HG03060 (cell line): ENCODE measurements around the gene CCNQ.

Experiments used
- ATAC-seq: cut with Tn5 transposase; IDR thresholded peaks from one replicate; pipeline ENCODE4 v1.9.1; 2021; ENCODE audit warnings: low read depth, moderate number of reproducible peaks; ENCODE audit not compliant: unreplicated experiment

Gene CCNQ

DNA sequence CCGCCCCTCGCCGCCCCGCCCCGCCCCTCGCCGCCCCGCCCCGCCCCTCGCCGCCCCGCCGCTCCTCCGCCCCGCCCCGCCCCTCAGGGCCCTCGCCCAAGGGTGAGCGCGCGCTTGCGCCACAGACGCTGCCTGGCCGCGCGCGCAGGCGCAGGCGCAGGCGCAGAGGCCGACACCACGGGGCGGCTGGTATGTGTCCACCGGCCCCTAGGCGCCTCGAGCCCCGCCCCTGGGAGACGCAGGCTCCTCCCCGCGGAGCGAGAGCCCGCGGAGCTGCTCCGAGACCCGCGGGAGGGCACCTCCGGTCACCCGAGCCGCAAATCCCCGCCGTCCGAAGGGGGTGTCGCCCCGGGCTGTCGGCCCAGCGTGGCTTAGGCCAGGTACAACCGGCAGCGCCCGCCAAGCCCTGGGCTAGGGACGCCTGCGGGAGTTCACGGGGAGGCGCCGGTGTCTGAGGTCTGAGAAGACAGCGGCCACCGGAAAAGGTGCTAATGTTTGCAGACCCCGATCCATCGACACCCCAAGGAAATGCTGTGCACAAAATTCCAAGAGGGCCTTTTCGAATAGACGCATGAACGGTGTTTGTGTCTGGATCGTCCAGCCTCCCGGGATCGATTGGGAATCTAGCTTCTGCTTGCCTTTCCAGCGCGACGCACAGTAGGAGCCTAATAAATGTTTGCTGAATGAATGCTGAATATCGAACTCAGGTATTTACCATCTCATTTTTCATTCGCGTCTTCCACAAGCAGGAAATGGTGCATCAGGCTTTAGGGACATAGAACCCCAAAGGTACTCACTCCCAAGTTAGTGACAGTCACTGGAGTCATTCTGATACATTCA is 473 bp upstream of the CCNQ start:
- ATAC-seq, result no peak

DNA sequence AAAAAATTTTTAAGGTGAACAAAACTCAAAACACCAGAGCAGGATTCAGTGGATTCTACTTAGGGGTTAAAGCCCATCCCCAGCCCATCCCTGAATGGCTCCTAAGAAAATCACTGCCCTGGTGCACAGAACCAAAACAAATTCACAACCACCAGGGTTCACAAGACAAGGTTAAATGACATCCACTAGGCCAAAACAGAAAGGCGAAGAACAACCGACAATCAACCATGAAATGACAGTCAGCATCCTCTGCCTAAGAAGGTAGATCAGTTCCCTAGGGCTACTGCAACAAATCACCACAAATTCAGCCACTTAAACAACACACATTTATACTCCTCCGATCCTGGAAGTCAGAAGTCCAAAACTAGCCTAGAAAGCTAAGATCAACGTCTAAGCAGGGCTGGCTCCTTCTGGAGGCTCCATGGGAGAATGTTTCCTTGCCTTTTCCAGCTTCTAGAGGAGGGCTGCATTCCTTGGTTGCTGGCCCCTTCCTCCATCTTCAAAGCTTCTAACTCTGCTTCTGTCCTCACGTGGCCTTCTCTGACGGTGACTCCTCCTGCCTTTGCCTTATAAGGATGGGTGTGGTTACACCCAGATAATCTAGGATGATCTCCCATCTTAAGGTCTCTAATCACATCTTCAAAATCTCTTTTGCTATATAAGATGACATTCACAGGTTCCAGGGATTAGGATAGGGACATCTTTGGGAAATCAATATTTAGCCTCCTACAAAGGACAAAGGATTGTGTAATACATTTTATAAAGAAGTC is 1.8 kb downstream of the CCNQ start:
- no peak for ATAC-seq

DNA sequence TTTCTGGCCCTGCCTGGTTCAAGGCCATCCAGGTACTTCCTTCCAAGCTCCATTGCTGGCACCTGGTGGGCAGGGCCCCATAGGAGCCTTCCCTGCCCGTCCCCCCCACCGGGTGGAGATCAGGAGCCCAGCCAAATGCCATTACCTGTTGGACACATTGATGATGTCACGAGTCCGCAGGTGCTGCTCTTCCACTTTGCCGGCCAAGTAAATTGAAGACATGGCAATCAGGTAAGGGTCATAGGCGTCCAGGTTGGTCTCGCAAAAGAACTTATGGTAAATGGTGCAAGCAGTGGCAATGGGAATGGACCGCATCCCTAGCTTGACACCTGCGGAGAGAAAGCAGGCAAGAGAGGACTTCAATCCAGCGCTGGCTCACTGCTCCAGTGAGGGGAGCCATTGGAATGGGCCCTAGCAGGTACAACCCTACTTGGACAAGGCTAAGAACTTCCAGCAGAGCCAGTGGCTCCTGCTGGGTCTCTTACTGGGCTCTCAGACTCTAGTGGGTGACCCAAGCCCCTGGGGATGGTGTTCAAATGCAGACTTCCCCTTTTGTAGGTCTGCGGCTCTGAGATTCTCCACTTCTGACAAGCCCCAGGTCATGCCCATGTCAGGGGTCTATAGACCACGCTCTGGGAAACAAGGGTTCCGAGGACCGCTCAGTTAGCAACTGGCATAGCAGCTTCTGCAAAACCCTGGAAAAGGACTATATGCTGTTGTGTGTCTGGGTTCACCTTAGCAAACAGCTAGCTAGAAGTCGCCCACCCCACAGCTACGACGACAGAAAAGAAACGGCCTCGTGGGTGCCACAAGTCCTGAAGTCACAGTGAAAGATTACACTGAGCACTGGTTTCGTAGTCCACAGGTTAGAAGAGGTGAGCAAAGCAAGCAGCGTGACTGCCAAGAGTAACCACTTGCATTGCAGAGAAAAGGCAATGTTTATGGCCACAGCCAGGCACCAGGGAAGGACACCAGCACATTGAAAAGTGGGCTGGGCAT is 2.8 kb downstream of the CCNQ start:
- no peak for ATAC-seq

DNA sequence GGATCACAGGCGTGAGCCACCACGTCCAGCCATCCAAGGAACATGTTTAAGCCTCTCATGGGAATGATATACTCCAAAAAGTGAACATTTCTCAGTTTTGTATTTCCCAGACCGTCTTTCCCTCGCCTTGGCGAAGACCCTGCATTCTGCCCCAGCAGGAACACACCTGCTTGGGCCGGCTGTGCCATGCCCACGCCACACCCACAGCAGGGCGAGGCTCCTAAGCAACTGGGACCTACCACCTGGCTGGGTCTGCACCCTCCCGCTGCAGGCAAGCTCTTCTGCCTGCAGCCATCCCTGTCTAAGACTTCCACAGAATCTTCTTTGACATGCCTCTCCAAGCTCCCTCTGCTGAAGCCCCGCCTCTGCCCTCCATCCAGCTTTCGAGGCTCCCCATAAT is 3.6 kb downstream of the CCNQ start:
- no peak for ATAC-seq

DNA sequence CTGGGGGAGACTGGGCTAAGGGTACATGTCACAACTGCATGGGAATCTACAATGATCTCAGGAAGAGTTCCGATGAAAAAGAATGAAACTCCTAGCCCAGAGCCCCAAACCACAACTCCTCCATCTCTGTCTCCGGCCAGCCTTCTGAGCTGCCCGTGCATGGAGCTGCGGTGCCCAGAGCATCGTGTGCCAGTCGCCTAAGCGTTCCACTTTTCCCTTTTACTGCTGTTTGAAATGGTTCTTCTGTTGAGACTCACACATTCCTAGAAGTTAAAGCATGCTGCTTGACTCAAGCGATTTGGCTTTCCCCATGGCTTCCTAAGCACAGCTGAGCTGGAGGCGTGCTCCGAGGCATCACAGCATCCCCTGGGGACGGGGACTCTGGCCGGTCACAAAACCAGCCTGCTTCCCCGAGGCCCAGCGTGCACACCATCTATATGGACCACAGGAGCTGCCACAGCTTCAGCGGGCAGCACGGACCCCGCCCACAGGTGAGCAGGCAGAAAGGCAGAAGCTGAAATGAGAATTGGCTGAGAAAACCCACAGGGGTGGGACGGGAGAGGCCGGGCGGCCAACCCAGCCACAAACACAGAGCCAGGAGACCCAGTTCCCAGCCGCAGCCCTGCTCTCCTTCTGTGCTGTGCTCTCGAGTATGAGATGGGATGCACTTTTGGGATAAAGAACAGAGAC is 5.0 kb downstream of the CCNQ start:
- no peak for ATAC-seq

DNA sequence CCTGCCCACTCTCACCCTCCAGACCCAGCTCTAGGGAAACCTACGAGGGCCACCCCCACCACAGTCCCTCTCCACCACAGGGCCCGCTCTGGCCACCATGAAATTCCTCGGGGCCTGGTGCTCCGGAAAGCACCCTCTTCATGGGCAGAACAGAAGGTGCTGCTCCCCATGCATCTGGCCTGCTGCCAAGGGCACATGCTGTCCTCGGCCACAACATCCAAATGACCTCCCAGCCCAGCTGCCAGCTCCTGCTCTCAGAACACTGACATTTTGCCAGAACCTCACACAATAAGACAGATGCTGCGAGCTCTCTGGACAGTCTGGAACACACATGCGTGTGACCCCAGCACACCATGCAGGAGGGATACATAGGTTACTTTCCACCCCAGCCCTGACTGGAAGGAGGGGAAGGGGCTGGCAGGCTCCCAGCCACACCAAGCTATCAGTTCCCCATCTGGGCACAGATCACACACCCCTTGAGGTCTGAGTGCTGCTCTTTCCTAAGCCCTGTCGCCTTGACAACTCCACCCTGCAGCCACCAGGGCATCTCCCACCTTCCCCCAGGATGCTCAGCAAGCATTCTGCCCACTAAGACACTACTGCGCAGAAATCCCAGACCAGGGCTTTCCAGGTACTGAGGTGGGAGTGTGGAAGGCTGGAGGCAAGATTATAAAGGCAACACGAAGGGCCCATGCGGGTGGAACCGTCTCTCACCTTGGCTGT is 5.8 kb downstream of the CCNQ start:
- ATAC-seq, result no peak

DNA sequence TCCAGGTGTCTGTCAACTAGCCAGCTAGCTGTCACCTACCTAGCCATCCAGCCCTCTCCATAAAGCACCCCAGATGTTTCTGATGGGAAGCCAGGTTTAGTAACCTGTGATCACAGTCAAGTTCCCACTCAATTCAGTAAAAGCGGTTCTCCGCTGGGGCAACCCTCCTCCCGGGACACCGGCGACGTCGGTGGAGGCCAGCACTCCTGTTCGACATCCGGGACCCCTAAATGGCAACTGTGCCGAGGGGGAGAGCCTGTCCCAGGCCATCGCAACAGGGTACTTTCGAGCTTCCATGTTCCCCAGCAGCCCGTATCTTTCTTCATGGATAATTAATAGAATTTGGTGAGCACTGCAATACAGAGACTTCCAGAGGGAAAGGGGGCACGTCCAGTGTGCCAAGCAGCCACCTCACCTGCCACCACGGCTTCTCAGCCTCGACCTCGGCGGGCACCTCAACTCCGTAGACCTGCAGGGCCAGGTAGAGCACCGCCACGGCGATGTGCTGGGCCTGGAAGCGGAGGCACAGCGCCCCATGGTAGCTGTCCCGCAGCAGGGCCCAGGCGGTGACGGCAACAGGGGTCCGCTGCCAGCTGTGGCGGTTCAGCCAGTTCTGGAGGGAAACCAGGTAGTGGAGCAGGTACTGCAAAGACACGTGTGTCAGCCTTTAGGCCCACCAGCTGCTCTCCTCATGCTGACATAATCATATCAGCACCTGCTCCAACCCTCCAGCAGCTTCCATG is 6.7 kb downstream of the CCNQ start:
- ATAC-seq, result no peak

DNA sequence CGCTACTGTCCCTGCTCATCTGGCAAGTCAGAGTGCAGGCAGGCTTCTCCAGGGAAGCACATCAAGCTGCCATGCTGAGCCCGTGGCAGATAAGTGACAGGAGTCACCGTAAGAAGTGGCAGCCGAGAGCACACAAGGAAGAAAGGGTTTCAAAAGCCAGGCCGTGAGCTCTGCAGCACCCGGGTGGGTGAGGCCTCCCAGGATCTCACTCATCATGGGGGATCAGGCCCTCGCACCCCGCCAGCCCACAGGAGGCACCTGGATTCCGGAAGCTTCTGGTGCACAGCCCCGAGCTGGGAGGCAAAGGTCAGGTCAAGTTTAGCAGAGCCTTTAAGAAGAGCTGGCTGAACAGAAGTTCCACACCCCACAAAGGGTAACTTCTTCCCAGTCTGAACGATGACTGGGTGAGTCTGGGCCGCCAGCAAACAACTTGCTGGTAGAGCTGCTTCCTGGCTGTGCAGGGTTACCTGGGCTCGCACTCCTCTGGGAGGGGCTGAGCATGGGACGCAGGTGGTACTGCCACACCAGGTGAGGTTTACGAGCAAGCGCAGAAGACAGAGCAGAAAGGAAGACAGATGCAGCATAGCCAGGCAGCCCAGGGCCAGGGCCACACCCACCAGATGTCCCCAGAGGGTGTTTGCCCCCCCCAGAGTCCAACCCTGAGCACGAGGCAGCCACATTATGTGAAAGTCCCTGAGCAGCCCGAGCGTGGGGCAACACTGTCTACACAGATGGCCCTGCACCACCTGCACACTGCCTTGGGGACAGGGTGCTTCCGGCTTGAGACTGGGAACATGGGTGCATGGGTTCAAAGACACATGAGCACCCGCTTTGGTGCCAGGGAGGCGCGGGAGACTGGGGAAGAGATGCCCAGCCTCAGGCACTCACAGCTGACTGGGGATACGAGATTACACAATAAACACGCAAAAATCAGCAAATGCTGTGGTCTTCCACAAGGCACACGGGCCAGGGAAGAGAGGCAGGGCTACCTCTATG is 7.7 kb downstream of the CCNQ start:
- ATAC-seq, result no peak

DNA sequence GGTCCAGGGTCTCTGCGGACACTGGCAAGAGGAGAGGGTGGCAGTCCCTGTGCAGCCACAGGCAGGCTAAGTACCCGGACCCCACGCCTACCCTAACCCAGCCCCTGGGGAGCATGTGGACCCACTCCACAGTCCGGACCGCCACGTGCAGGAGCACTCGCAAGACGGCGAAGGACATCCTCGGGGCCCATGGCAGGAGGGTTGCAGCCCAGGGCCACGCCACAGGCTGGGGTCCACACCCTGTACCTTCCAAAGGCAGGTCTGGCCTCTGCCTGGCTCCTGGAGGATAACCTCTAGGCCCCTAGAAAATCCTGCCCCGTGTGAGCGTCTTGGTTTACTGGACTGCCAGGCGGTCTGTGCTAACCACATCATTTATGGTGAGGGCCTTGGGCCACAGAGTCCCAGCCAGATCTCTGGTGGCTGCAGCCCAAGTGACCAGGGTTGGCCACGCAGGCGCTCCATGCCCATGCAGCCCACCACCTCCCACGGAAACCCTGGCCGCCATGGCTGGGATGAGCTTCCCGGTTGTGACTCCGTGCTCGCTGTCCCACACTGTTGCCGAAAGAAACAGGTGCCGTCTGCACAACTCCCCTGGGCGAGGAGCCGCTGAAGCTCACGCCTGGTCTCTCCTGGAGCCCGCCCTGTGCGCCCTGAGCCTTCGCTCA is 10.0 kb downstream of the CCNQ start:
- ATAC-seq, result no peak

DNA sequence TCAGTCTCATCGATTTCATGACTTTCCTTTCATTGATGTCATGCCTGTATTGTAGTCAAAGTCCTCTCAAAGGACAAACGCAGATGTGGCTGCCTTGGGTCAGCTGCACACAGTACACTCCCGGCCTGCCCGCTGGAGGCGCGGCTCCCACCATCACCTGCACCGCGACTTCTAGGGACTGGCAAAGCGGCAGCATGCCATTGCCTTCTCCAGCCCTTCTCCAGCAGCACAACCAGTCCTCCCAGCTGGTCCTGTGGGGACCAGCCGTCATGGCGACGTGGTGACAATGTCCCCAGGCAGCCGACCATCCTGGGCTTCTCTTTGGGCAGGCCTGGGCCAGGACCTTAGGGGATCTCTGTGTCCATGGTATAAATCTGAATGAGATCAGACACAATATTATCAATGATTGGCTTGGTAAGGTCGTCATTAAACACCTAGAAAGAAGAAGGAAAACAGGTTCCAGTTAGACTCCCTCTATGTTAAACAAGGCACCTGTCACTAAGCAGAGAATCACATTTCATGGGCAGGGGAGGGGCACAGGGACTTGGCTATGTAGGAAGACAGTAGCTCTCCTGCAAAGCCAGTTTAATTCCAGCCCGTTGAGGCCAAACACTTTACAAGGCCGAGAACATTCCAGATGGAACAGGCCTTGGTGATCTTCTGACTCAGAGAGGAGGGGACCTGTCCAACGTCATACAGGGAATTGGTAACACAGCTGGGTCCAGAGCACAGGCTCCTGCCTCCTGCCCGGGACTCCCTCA is 10.7 kb downstream of the CCNQ start:
- no peak for ATAC-seq

DNA sequence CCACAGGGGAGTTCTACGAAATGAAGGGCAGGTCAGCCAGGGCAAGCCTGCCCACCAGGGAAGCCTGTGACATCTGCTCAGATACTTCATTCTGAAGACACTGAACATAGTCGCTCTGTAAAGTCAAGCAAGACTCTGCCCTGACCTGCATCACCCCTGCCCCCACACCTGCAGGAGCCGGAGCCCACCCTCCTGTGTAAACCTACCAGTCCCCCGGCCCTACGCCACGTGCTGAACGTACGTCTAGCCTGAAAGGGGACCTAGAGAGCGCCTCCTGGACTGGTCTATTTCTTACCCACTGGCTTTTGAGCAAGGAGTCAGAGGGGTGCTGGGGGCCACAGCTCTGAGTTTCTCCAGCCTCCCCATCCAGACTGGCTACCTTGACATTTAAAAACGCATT is 11.6 kb downstream of the CCNQ start:
- ATAC-seq, result no peak

DNA sequence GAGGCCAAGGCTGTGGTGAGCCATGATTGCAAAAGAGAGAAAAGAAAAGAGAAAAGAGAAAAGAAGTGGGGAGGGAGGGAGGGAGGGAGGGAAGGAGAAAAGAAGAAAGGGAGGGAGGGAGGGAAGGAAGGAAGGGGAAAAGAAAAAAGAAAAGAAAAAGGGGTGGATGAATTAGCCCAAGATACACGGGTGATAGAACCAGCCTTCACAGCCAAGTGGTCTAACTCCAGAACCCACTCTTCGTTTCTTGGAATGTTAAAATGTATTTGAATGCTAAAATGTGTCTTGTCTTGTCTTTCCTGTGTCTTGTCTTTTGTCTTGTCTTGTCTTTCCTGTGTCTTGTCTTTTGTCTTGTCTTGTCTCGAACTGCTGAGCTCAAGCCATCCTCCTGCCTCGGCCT is 13.1 kb downstream of the CCNQ start:
- ATAC-seq, result no peak

DNA sequence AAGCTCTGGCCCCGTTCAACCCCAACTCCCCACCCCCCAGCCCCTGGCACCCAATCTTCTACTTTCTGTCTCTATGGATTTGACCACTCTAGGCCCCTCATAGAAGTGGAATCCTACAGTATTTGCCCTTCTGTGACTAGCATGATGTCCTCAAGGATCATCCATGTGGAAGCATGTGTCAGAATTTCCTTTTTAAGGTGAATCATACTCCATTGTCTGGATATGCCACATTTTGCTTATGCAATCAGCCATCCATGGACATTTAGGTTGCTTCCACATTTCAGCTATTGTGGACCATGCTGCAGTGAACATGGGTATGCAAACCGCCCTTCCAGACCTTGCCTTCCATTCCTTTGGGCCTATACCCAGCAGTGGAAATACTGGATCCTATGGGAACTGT is 15.5 kb downstream of the CCNQ start:
- ATAC-seq, result no peak

DNA sequence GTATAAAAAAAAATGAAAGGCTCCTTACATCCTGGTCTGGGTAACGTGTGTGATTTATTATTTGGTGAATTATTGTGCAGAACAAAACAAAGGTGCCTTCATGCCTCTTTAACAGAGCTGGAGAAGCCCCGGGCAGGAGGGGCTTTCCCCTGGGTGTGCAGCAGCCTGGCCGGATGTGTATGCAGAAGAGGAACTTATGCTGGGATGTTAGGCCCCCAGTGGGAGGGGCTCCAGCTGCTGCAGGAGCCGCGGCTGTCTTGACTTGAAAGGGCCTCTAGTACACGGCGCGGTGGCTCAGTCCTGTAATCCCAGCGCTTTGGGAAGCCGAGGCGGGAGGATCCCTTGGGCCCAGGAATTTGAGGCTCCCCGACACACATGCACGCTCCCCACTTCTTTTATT is 16.0 kb downstream of the CCNQ start:
- peak; percentile 87 for ATAC-seq

DNA sequence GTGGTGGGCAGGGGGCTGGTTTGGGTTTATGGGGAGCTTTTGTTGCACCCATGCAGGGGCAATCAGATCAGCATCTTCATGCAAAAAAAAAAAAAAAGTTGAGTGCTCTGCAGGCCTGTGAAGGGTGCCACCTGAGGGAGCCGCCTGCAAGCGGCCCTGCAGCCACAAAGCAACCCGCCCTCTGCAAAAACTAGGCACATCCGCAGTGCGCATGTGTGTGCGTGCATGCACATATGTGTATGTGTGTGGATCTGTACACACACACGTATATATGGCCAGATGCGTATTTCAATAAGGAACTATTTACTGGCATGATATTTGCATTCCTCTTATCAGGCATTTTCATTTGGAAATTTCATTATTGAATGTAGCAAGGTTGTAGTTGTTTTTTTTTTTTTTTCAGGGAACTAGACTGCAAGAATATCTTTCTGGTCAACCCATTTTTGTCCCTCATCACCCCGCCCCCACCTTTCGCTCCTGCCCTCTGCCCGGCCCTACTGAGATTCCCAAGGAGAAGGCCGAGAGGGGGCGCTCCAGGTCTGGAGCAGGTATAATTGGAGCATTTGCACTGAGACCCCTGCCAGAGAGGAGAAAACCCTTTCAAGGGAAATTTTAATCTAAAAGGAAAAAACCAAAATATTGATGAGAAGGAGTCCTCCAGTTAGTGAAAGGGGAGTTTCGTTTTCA is 18.1 kb downstream of the CCNQ start:
- no peak for ATAC-seq

DNA sequence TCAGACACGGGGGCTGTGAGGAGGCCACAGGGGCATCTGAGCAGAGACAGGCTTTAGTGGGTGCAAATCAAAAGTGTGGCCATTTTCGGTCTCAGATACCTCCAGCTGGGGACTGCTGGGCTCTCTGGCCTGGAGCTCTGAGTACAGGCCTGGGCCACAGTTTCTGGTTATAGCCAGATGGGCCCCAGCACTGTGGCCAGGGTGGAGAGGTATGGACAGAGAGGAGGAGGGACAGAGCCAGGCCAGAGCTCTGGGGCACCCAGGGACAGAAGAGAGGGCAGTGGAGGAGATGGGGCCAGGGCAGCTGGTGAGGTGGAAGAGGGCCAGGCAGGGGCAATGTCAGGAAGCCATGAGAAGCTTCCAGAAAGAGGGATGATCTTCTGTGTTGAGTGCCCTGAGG is 20.1 kb downstream of the CCNQ start:
- ATAC-seq, result no peak
